ENCODE measurements around the gene MACROD2.

DNA sequence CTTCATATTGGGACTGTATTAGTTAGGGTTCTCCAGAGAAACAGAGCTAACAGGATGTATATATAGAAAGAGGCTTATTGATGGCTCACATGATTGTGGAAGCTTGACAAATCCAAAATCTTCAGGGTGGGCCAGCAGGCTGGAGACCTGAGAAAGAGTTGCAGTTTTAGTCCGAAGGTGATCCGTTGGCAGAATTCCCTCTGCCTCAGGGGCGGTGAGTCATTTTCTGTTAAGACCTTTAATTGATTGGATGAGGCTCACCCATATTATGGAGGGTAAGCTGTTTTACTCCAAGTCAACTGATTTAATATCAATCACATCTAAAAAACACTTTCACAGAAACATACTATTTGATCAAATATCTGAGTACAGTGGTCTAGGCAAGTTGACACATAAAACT, 228.5 kb downstream of the MACROD2 start:
- TF ChIP-seq CREB1 (CRISPR knock-in tag; IDR thresholded peaks at IDR 0.05; ENCODE audit: low read depth) (no peak), CTCF (conservative IDR thresholded peaks at IDR 0.05; ENCODE audit: low read depth in 2 of 2) (no peak), EZH2 (IDR thresholded peaks at IDR 0.05; ENCODE audit: low read depth, unreplicated experiment) (no peak), EZH2phosphoT487 (IDR thresholded peaks at IDR 0.05; ENCODE audit: unreplicated experiment) (no peak)

Measured in GM23338 (cell line).